ENCODE measurements around the gene SLCO2A1. TPM values are rescaled to one million over a fixed set of nuclear protein-coding genes. Genes with fewer than 3 reads are reported as not detected.

Gene SLCO2A1
- total RNA-seq, 1 donor: under 0.01 TPM

- no peak for DNase-seq (ENCODE audit: low read depth in 2 of 3, low spot score in 2 of 3)
These were observed 45.9 kb downstream of the SLCO2A1 start for GRCh38 chr3:133983576-133984560.

- no peak for DNase-seq (ENCODE audit: low read depth in 2 of 3, low spot score in 2 of 3)
These were observed 46.6 kb downstream of the SLCO2A1 start for GRCh38 chr3:133983126-133983525.

- DNase-seq (ENCODE audit: low read depth in 2 of 3, low spot score in 2 of 3): no peak
These were observed 49.2 kb downstream of the SLCO2A1 start for GRCh38 chr3:133980550-133980949.

- DNase-seq (ENCODE audit: low read depth in 2 of 3, low spot score in 2 of 3): no peak
These were observed 49.7 kb downstream of the SLCO2A1 start for GRCh38 chr3:133980035-133980434.

- DNase-seq (ENCODE audit: low read depth in 2 of 3, low spot score in 2 of 3): peak in 1 of 3 donors; percentile 10
These were observed 50.2 kb downstream of the SLCO2A1 start for GRCh38 chr3:133979553-133979952.

- no peak for DNase-seq (ENCODE audit: low read depth in 2 of 3, low spot score in 2 of 3)
These were observed 52.2 kb downstream of the SLCO2A1 start for GRCh38 chr3:133977568-133977967.

- DNase-seq (ENCODE audit: low read depth in 2 of 3, low spot score in 2 of 3): no peak
These were observed 56.3 kb downstream of the SLCO2A1 start for GRCh38 chr3:133973249-133973980.

GRCh38 chr3:133972156-133972555 lies 57.6 kb downstream of the SLCO2A1 start:
- DNase-seq (ENCODE audit: low read depth in 2 of 3, low spot score in 2 of 3): no peak

GRCh38 chr3:133970916-133971315 lies 58.8 kb downstream of the SLCO2A1 start:
- DNase-seq (ENCODE audit: low read depth in 2 of 3, low spot score in 2 of 3): no peak

GRCh38 chr3:133970339-133970738 lies 59.4 kb downstream of the SLCO2A1 start:
- no peak for DNase-seq (ENCODE audit: low read depth in 2 of 3, low spot score in 2 of 3)

GRCh38 chr3:133967992-133968892 lies 61.5 kb downstream of the SLCO2A1 start:
- DNase-seq (ENCODE audit: low read depth in 2 of 3, low spot score in 2 of 3): no peak

- no peak for DNase-seq (ENCODE audit: low read depth in 2 of 3, low spot score in 2 of 3)
These were observed 62.8 kb downstream of the SLCO2A1 start for GRCh38 chr3:133966954-133967353.

- DNase-seq (ENCODE audit: low read depth in 2 of 3, low spot score in 2 of 3): no peak
These were observed 63.8 kb downstream of the SLCO2A1 start for GRCh38 chr3:133965906-133966305.

GRCh38 chr3:133965013-133965570 lies 64.6 kb downstream of the SLCO2A1 start:
- peak in 1 of 3 donors; percentile 15 for DNase-seq (ENCODE audit: low read depth in 2 of 3, low spot score in 2 of 3)

- DNase-seq (ENCODE audit: low read depth in 2 of 3, low spot score in 2 of 3): peak in 1 of 3 donors; percentile 40
These were observed 65.2 kb downstream of the SLCO2A1 start for GRCh38 chr3:133964547-133964946.

GRCh38 chr3:133963657-133964396 lies 65.9 kb downstream of the SLCO2A1 start:
- no peak for DNase-seq (ENCODE audit: low read depth in 2 of 3, low spot score in 2 of 3)

GRCh38 chr3:133962849-133963248 lies 66.9 kb downstream of the SLCO2A1 start:
- DNase-seq (ENCODE audit: low read depth in 2 of 3, low spot score in 2 of 3): no peak

GRCh38 chr3:133958071-133958805 lies 71.5 kb downstream of the SLCO2A1 start:
- no peak for DNase-seq (ENCODE audit: low read depth in 2 of 3, low spot score in 2 of 3)

GRCh38 chr3:133956982-133957381 lies 72.7 kb downstream of the SLCO2A1 start:
- DNase-seq (ENCODE audit: low read depth in 2 of 3, low spot score in 2 of 3): no peak
